ENCODE results near the gene CLCNKB.
"Not testable (repeated sequence)": the region's sequence is repeated elsewhere in the genome, so short reads cannot be mapped to it uniquely, and the experiment has no call there.

The CLCNKB gene

DNA sequence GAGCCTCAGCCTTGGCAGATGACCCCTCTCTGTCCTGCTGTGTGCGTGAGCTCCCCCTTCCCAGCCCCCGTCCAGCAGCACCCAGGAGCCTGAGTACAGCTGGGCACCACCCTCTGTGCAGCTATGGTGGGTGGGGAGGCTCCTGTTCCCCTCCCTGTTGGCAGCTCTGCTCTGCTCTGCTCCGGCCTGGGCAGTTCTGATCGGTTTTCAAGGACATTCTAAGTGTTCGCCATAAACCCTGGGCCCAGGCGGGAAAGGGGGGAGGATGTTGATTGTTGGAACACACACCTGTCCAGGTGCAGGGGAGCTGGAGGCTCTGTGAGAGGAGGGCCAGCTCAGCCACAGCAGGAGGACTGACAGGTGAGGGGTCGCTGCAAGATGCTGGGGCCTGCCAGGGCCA lies at the start of gene CLCNKB:
Gene CLCNKB, plus strand, starts transcription at position 262 of the 400 bp plus-strand sequence. CDS start 711 bp downstream, outside the sequence.
- no peak for DNase-seq (ENCODE audit: low spot score)

- no peak for DNase-seq (ENCODE audit: low spot score)
Observed at GRCh38 chr1:15994081-15994480, 49.5 kb upstream of the CLCNKB start.

DNA sequence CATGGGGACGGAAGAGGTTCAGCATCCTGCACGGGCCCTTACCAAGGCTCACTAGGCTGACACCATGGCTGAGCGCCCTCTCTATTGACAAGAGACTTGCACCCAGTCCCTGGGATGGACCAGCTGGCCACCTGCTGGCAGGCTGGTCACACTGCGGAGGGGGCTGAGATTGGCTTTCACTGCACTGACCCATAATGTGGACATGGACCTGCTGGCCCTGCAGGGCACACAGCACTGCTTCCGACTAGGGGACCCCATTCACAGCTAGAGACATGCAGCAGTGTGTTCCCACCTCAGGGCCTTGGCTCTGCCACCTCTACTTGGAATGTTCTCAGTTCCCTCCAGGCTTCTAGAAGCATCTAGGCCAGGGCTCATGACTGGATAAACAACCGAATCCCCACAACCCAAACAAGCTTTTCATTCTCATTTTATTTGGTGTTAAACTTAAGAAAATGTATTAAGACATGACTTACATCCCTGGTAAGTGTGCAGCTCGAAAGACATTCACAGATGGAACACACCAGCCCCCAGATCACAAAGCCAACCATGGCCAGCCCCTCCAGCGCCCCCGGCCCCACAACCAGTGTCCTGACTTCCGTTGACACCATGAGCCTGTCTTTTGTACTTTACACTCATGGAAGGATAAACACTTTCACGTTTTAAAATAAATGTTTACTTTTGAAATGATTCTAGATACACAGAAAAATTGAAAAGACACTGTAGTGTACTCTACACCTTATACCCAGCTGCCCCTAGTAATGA lies 48.8 kb upstream of the CLCNKB start:
- peak; percentile 41 for DNase-seq (ENCODE audit: low spot score)

DNA sequence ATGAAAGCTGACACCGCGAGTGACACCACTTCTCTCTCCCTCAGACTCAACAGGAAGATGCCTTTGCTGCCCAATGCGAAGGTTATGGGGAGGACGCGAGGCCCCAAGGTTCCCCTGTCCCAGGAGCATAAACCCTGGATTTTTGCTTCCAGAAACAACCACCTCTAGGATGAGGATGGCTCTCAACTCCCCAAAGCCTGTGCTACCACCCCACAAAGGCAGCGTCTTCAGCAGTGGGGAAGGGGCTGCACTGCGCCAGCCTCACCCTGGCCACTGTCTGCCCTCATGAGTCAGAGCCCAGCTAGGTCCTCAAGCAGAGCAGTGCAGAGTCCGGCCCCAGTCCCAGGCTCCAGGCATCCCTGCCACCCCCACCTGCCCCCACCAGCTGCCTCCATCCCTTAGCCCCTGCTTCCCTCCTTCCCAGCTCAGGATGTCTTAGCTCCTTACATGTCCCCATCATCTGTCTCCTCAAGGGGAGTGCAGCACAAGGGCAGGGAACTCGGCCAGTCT lies 46.5 kb upstream of the CLCNKB start:
- DNase-seq (ENCODE audit: low spot score): no peak

DNA sequence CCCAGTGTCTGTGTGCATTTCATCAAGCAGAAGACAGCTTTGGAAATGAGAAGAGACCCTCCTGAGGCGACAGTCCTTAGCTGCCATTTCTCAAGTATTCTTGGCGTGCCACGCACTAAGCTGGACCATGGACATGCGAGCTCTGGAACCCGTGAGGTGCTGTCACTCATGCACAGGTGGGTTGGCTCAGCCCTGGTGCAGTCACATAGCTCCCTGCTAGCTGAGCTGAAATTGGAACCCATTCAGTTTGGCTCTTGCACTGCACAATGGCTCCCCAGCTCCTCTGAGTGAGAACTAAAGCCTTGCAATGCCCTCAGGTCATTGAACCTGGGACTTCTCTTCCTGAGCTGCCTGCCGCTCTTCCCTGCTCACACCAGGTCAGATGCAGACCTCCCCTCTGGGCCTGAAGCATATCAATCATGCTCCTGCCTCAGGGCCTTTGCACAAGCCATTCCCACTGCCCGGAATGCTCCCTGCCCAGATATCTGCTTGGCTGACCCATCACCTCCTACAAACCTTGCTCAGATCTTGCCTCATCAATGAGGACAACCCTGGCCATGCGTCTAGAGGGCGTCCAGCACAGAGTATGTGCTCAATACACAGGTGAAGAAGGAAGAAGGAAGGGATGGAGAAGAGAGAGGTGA lies 45.8 kb upstream of the CLCNKB start:
- no peak for DNase-seq (ENCODE audit: low spot score)

GRCh38 chr1:15998929-15999328 lies 44.7 kb upstream of the CLCNKB start:
- DNase-seq (ENCODE audit: low spot score): no peak

- not testable (repeated sequence) for DNase-seq (ENCODE audit: low spot score)
Observed at GRCh38 chr1:16001274-16001673, 42.3 kb upstream of the CLCNKB start.

DNA sequence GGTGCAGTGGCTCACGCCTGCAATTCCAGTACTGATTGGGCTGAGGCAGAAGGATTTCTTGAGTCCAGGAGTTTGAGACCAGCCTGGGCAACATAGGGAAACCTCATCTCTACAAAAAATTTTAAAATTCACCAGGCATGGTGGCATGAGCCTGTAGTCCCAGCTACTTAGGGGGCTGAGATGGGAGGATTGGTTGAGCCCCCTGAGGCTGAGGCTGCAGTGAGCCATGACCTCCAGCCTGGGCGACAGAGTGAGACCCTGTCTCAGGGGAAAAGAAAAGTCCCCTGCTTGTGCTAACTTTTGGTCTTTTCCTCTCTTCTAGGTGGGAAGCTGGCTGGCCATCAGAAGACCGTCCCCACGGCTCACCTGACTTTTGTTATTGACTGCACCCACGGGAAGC lies 38.0 kb upstream of the CLCNKB start:
- DNase-seq (ENCODE audit: low spot score): no peak

- no peak for DNase-seq (ENCODE audit: low spot score)
Observed at GRCh38 chr1:16006010-16006409, 37.6 kb upstream of the CLCNKB start.

DNA sequence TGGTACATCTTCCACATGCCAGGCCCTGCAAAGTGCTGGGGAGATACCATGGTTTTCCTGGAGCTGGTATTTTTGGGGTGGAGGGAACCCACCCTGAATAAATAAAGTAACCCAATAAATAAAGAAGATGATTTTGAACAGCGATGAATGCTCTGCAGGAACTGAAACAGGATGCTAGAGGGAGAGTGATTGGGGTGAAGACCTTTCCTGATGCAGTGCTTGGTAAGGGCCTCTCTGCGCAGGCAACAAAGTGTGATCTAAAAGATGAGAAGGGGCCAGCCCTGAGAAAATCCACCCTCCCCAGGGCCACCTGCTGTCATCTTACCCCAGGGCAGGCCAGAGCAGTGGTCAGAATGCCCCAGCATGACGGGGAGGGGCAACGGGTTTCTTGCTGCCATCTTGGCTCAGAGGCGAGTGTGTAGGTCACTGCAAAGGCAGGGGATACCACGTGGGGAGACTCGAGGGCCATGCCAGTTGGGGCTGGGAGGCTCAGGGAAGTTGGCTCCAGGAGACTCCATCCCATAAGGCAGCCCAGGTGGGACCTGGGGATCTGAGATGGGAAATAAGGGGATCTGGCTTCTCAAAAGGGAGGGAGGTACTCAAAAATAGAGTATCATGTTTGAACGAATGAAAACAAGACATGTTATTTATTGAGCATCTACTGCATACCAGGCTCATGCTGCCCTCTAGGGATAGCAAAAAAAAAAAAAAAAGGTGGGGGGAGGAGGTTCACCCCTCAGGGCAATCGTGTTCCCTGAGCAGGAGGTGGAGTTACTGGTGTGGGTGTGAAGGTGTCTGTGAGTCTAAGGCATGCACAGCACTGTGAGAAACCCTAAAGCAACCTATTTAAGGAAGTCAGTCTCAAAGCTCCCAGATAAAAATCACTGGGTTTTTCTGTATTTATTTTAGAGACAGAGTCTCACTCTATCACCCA lies 36.8 kb upstream of the CLCNKB start:
- no peak for DNase-seq (ENCODE audit: low spot score)

- no peak for DNase-seq (ENCODE audit: low spot score)
Observed at GRCh38 chr1:16007671-16008341, 35.8 kb upstream of the CLCNKB start.

GRCh38 chr1:16009030-16009460 lies 34.5 kb upstream of the CLCNKB start:
- DNase-seq (ENCODE audit: low spot score): peak; percentile 62

- no peak for DNase-seq (ENCODE audit: low spot score)
Observed at GRCh38 chr1:16009678-16010077, 33.9 kb upstream of the CLCNKB start.

DNA sequence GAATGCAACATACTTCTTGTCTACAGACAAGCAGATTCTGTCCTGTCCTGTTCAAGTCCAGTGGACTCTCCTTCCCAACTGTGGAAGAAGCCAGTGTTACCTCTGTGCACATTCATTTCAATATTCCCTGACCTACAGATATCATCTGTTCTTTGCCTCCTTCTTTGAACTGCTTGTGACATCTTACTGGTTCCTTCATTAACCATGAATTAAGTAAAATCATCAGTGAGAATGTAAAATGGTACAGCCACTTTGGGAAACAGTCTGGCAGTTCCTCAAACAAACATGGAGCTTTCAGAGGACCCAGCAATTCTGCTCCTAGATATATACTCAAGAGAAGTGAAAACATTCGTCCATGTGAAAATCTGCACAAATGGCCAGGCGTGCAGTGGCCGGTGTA lies 32.7 kb upstream of the CLCNKB start:
- no peak for DNase-seq (ENCODE audit: low spot score)

DNA sequence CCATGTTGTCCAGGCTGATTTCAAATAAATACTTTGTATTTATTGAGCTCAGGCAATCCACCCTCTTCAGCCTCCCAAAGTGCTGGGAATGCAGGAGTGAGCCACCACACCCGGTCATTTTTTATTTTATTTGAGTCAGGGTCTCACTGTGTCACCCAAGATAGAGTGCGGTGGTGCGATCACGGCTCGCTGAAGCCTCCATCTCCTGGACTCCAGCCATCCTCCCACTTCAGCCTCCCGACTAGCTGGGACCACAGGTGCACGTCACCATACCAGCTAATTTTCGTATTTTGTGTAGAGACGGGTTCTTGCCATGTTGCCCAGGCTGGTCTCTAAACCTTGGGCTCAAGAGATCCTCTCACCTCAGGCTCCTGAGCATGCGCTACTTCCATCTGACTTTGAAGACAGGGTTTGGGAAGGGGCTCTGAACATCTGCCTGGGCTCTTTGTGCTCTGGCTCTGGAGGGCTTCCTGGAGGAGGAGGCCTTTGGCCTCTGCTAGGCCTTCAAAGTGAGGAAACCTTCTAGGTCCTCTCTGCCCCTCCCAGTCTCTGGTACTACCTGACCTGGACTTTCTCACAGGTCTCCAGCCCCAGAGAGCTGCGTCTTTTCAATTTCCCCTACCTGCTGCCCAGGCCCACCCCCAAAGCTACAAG lies 31.5 kb upstream of the CLCNKB start:
- DNase-seq (ENCODE audit: low spot score): no peak

- peak; percentile 46 for DNase-seq (ENCODE audit: low spot score)
Observed at GRCh38 chr1:16012590-16013219, 30.9 kb upstream of the CLCNKB start.

GRCh38 chr1:16013220-16013907 lies 30.2 kb upstream of the CLCNKB start:
- DNase-seq (ENCODE audit: low spot score): peak; percentile 45

GRCh38 chr1:16013908-16014258 lies 29.7 kb upstream of the CLCNKB start:
- no peak for DNase-seq (ENCODE audit: low spot score)

GRCh38 chr1:16014509-16015482 lies 28.8 kb upstream of the CLCNKB start:
- DNase-seq (ENCODE audit: low spot score): no peak

Data from SW480 (cell line).